ENCODE results near the gene TTC9B. TPM values are rescaled to one million over a fixed set of nuclear protein-coding genes. Genes with fewer than 3 reads are reported as not detected.

TTC9B gene
- total RNA-seq = 41.6 TPM

GRCh38 chr19:40217934-40218890 is at the start of gene TTC9B:
TSS of gene TTC9B (minus strand) at chr19:40218384. CDS start at chr19:40218381, 3 bp downstream.

GRCh38 chr19:40190891-40191835 is 27.0 kb downstream of the TTC9B start, which contains the start of gene MAP3K10:
TSS of gene MAP3K10 (plus strand) at chr19:40191426. CDS start at chr19:40192032, 606 bp downstream.

Other genes starting within 250 kb of the TTC9B start
- 78.3 TPM for gene PSMC4, start 247.2 kb downstream of the TTC9B start, total RNA-seq
- gene ZNF546, start 221.3 kb downstream of the TTC9B start, total RNA-seq = 20.3 TPM
- 110 TPM for gene ZNF780B, start 162.2 kb downstream of the TTC9B start, total RNA-seq
- gene ZNF780A, start 127.4 kb downstream of the TTC9B start, total RNA-seq = 50.7 TPM
- 43.5 TPM for gene MAP3K10, start 27.0 kb downstream of the TTC9B start, total RNA-seq
- 0.94 TPM for gene CCNP, start 8.3 kb upstream of the TTC9B start, total RNA-seq
- 131 TPM for gene AKT2, start 67.0 kb upstream of the TTC9B start, total RNA-seq
- 18.2 TPM for gene C19orf47, start 130.0 kb upstream of the TTC9B start, total RNA-seq
- 148 TPM for gene PLD3, start 130.3 kb upstream of the TTC9B start, total RNA-seq
- gene HIPK4, start 171.8 kb upstream of the TTC9B start, total RNA-seq = 0.31 TPM
- 1.9 TPM for gene PRX, start 195.0 kb upstream of the TTC9B start, total RNA-seq
- 1.3 TPM for gene SERTAD1, start 207.6 kb upstream of the TTC9B start, total RNA-seq
- gene SERTAD3, start 226.0 kb upstream of the TTC9B start, total RNA-seq = 5.6 TPM
- 11.3 TPM for gene BLVRB, start 247.4 kb upstream of the TTC9B start, total RNA-seq
- gene SPTBN4, start 248.6 kb upstream of the TTC9B start, total RNA-seq = 42.6 TPM

All from parietal lobe (tissue), 1 donor.